Panc1 (cell line): ENCODE data around the gene PLCB1. TPM values are rescaled to one million over a fixed set of nuclear protein-coding genes. Genes with fewer than 3 reads are reported as not detected.

Experiments used
- ATAC-seq: fragments of 200-7000 bp; cut with Tn5 transposase; 2 replicates; pipeline ENCODE4 v1.9.1; 2020; ENCODE audit warnings: mild to moderate bottlenecking, moderate library complexity
- BruUV-seq: library from RNA; stranded (reverse); fragments of 400-500 nt; replicated peaks from 2 replicates; lab custom pipeline; 2021; lab: Mats Ljungman, UMichigan
- CTCF ChIA-PET: fragments of 300-600 bp; sonication (Branson Sonifier 250); formaldehyde crosslinking; loops from one replicate; lab custom pipeline; 2022; ENCODE audit warnings: antibody characterized with exemption; lab: Charles Lee
- POLR2A ChIA-PET: fragments of 300-600 bp; sonication (Branson Sonifier 250); formaldehyde crosslinking; loops from one replicate; lab custom pipeline; 2022; ENCODE audit warnings: antibody characterized with exemption; lab: Charles Lee
- DNase-seq: peaks from one replicate; pipeline ENCODE4 v3.0.0-alpha.2; 2010; ENCODE audit warnings: low read depth, low spot score
- H3K27ac ChIP-seq: 2 replicates; pipeline ENCODE4 v1.5.1; 2011; ENCODE audit warnings: mild to moderate bottlenecking, low read length, inconsistent platforms
- H3K27me3 ChIP-seq: fragments of 200-500 bp; sonication (Bioruptor generic); 2 replicates; pipeline ENCODE4 v1.6.0; 2014; ENCODE audit warnings: low read length, inconsistent platforms; ENCODE audit not compliant: control insufficient read depth, insufficient read depth
- H3K36me3 ChIP-seq: fragments of 200-500 bp; sonication (Bioruptor generic); 2 replicates; pipeline ENCODE4 v1.5.1; 2014; ENCODE audit warnings: inconsistent platforms, mild to moderate bottlenecking, low read length, moderate library complexity; ENCODE audit not compliant: control insufficient read depth, insufficient read depth
- H3K4me1 ChIP-seq: 2 replicates; pipeline ENCODE4 v1.5.1; 2011; ENCODE audit warnings: inconsistent platforms, mild to moderate bottlenecking, low read length, moderate library complexity; ENCODE audit not compliant: control insufficient read depth, insufficient read depth
- H3K4me3 ChIP-seq, 2 experiments: 2 replicates each; pipeline ENCODE4 v1.5.1; 2011 to 2012; ENCODE audit warnings: low read depth in 2 of 2, low read length in 2 of 2, mild to moderate bottlenecking in 2 of 2, inconsistent platforms in 1 of 2, moderate library complexity in 1 of 2
- H3K9me3 ChIP-seq: fragments of 200-500 bp; sonication (Bioruptor generic); 2 replicates; pipeline ENCODE4 v1.5.1; 2014; ENCODE audit warnings: low read depth, mild to moderate bottlenecking, inconsistent platforms, low read length, moderate library complexity; ENCODE audit not compliant: control insufficient read depth, insufficient read depth
- CTCF ChIP-seq: fragments of 450-650 bp; IDR thresholded peaks from 2 replicates; pipeline ENCODE4 v1.5.1; 2017; ENCODE audit warnings: mild to moderate bottlenecking
- POLR2AphosphoS5 ChIP-seq: IDR thresholded peaks from 2 replicates; pipeline ENCODE4 v1.6.1; 2012; ENCODE audit warnings: mild to moderate bottlenecking, low read depth, low read length, moderate library complexity
- REST ChIP-seq, 2 experiments: IDR thresholded peaks; 2 replicates each; pipeline ENCODE4 v1.6.1; 2011 to 2012; ENCODE audit warnings: low read depth in 2 of 2, control low read depth in 1 of 2, low read length in 1 of 2, mild to moderate bottlenecking in 1 of 2, moderate library complexity in 1 of 2; ENCODE audit not compliant: insufficient read depth in 1 of 2
- SIN3A ChIP-seq: IDR thresholded peaks from 2 replicates; pipeline ENCODE4 v1.6.1; 2012; ENCODE audit warnings: low read depth, mild to moderate bottlenecking, low read length, moderate library complexity, borderline replicate concordance; ENCODE audit not compliant: insufficient read depth
- TCF7L2 ChIP-seq: IDR thresholded peaks from 2 replicates; pipeline ENCODE4 v1.6.1; 2011; ENCODE audit warnings: mild to moderate bottlenecking, low read depth, low read length, inconsistent platforms
- in situ Hi-C: cut with HindIII; loops from 2 replicates; pipeline ENCODE4 v1.10.0; 2016; ENCODE audit warnings: low sequenced_read_pairs, low pct_unique_long_range_greater_than_20kb
- intact Hi-C: fragments of 100-400 bp; cut with micrococcal nuclease; formaldehyde crosslinking; loops from one replicate; pipeline ENCODE4 v1.10.0; 2022; ENCODE audit not compliant: unreplicated experiment
- total RNA-seq: library from RNA; stranded (reverse); gene quantifications from one replicate; pipeline ENCODE4 v1.2.1, GENCODE V29; 2021; ENCODE audit not compliant: unreplicated experiment

PLCB1 gene
- total RNA-seq, 1 experiment from 2014 or later, result 0.59 TPM

- no peak for ATAC-seq
- H3K27ac ChIP-seq, result no peak overlapping the region
- POLR2A ChIA-PET, result no interaction called here
- H3K4me3 ChIP-seq, result no peak overlapping the region
- CTCF ChIA-PET, result no interaction called here
- intact Hi-C loops (no loop called here), in situ Hi-C loops (no loop called here)
- DNase-seq, result no peak
- no peaks in the 10 kb centered on the region for H3K27me3 ChIP-seq
- TF ChIP-seq POLR2AphosphoS5 (no peak), TCF7L2 (no peak), CTCF (no peak), REST (IDR thresholded peaks at IDR 0.05; ENCODE audit: insufficient read depth in 1 of 2, low read depth in 2 of 2, low read length in 1 of 2) (no peak)
- no peaks in the 10 kb centered on the region for H3K36me3 ChIP-seq
- BruUV-seq, result no TSS peak
- H3K9me3 ChIP-seq, result no peaks in the 10 kb centered on the region
- no peaks in the 10 kb centered on the region for H3K4me1 ChIP-seq
Measured at GRCh38 chr20:8471465-8471864, 339.4 kb downstream of the PLCB1 start.

GRCh38 chr20:8473459-8473858, 341.4 kb downstream of the PLCB1 start:
- ChIA-PET CTCF (no interaction called here), POLR2A (no interaction called here)
- intact Hi-C loops, result no loop called here
- Histone ChIP-seq H3K27ac (no peak overlapping the region), H3K27me3 (no peaks in the 10 kb centered on the region), H3K4me3 (no peak overlapping the region), H3K9me3 (no peaks in the 10 kb centered on the region), H3K36me3 (no peaks in the 10 kb centered on the region), H3K4me1 (no peaks in the 10 kb centered on the region)
- ATAC-seq (no peak), DNase-seq (no peak)
- in situ Hi-C loops, result no loop called here
- BruUV-seq, result no TSS peak
- TF ChIP-seq CTCF, result no peak
- TF ChIP-seq SIN3A, result no peak
- TF ChIP-seq POLR2AphosphoS5, result no peak
- TF ChIP-seq REST (IDR thresholded peaks at IDR 0.05; ENCODE audit: insufficient read depth in 1 of 2, low read depth in 2 of 2, low read length in 1 of 2), result no peak
- TF ChIP-seq TCF7L2, result no peak
